Measurements from ENCODE around the gene SLX9.

SLX9 gene

GRCh38 chr21:44940116-44940631, 345 bp downstream of the SLX9 start:
- H3K4me1 ChIP-seq (ENCODE audit: control insufficient read depth in 1 of 2, insufficient read depth in 2 of 2, low read length in 2 of 2): peaks cover 23 to 30% of the 10 kb centered on the region in 2 donors
- H3K36me3 ChIP-seq (ENCODE audit: control insufficient read depth in 1 of 2, insufficient read depth in 2 of 2, low read length in 2 of 2): peaks cover 5 to 18% of the 10 kb centered on the region in 2 donors
- H3K9me3 ChIP-seq (ENCODE audit: control insufficient read depth in 1 of 2, low read length in 2 of 2): no peaks in the 10 kb centered on the region
- H3K4me3 ChIP-seq (ENCODE audit: low read depth in 1 of 2, low read length in 2 of 2): peak overlapping the region; percentile 93 to 94
- H3K27me3 ChIP-seq (ENCODE audit: control insufficient read depth in 1 of 2, insufficient read depth in 2 of 2, low read length in 2 of 2): no peaks in the 10 kb centered on the region
- H3K27ac ChIP-seq (ENCODE audit: low read depth, low read length): no peak overlapping the region
- peak overlapping the region; percentile 74 to 86 for H3K9ac ChIP-seq (ENCODE audit: low read depth in 1 of 2, low read length in 2 of 2)

GRCh38 chr21:44941567-44941966, 1.7 kb downstream of the SLX9 start:
- Histone ChIP-seq H3K4me3 (ENCODE audit: low read depth in 1 of 2, low read length in 2 of 2) (peak overlapping the region; percentile 35 to 94), H3K9me3 (ENCODE audit: control insufficient read depth in 1 of 2, low read length in 2 of 2) (no peaks in the 10 kb centered on the region), H3K36me3 (ENCODE audit: control insufficient read depth in 1 of 2, insufficient read depth in 2 of 2, low read length in 2 of 2) (peaks cover 5 to 23% of the 10 kb centered on the region in 2 donors), H3K4me1 (ENCODE audit: control insufficient read depth in 1 of 2, insufficient read depth in 2 of 2, low read length in 2 of 2) (peaks cover 23 to 30% of the 10 kb centered on the region in 2 donors), H3K9ac (ENCODE audit: low read depth in 1 of 2, low read length in 2 of 2) (no peak overlapping the region), H3K27me3 (ENCODE audit: control insufficient read depth in 1 of 2, insufficient read depth in 2 of 2, low read length in 2 of 2) (no peaks in the 10 kb centered on the region), H3K27ac (ENCODE audit: low read depth, low read length) (no peak overlapping the region)

GRCh38 chr21:44942566-44942965, 2.7 kb downstream of the SLX9 start:
- no peak overlapping the region for H3K4me3 ChIP-seq (ENCODE audit: low read depth in 1 of 2, low read length in 2 of 2)
- H3K27ac ChIP-seq (ENCODE audit: low read depth, low read length): no peak overlapping the region
- no peaks in the 10 kb centered on the region for H3K9me3 ChIP-seq (ENCODE audit: control insufficient read depth in 1 of 2, low read length in 2 of 2)
- peaks cover 23 to 30% of the 10 kb centered on the region in 2 donors for H3K4me1 ChIP-seq (ENCODE audit: control insufficient read depth in 1 of 2, insufficient read depth in 2 of 2, low read length in 2 of 2)
- H3K36me3 ChIP-seq (ENCODE audit: control insufficient read depth in 1 of 2, insufficient read depth in 2 of 2, low read length in 2 of 2): peaks cover 5 to 27% of the 10 kb centered on the region in 2 donors
- no peak overlapping the region for H3K9ac ChIP-seq (ENCODE audit: low read depth in 1 of 2, low read length in 2 of 2)
- no peaks in the 10 kb centered on the region for H3K27me3 ChIP-seq (ENCODE audit: control insufficient read depth in 1 of 2, insufficient read depth in 2 of 2, low read length in 2 of 2)

- no peak overlapping the region for H3K9ac ChIP-seq (ENCODE audit: low read depth in 1 of 2, low read length in 2 of 2)
- peaks cover 5 to 29% of the 10 kb centered on the region in 2 donors for H3K36me3 ChIP-seq (ENCODE audit: control insufficient read depth in 1 of 2, insufficient read depth in 2 of 2, low read length in 2 of 2)
- no peak overlapping the region for H3K27ac ChIP-seq (ENCODE audit: low read depth, low read length)
- peaks cover 23 to 30% of the 10 kb centered on the region in 2 donors for H3K4me1 ChIP-seq (ENCODE audit: control insufficient read depth in 1 of 2, insufficient read depth in 2 of 2, low read length in 2 of 2)
- no peaks in the 10 kb centered on the region for H3K27me3 ChIP-seq (ENCODE audit: control insufficient read depth in 1 of 2, insufficient read depth in 2 of 2, low read length in 2 of 2)
- no peak overlapping the region for H3K4me3 ChIP-seq (ENCODE audit: low read depth in 1 of 2, low read length in 2 of 2)
- H3K9me3 ChIP-seq (ENCODE audit: control insufficient read depth in 1 of 2, low read length in 2 of 2): no peaks in the 10 kb centered on the region
Measured at GRCh38 chr21:44943005-44943685, 3.3 kb downstream of the SLX9 start.

- Histone ChIP-seq H3K4me1 (ENCODE audit: control insufficient read depth in 1 of 2, insufficient read depth in 2 of 2, low read length in 2 of 2) (peaks cover 22 to 29% of the 10 kb centered on the region in 2 donors), H3K36me3 (ENCODE audit: control insufficient read depth in 1 of 2, insufficient read depth in 2 of 2, low read length in 2 of 2) (peaks cover 5 to 29% of the 10 kb centered on the region in 2 donors), H3K4me3 (ENCODE audit: low read depth in 1 of 2, low read length in 2 of 2) (no peak overlapping the region)
Measured at GRCh38 chr21:44943686-44944550, 4.1 kb downstream of the SLX9 start.

GRCh38 chr21:44944596-44944995, 4.8 kb downstream of the SLX9 start:
- H3K4me3 ChIP-seq (ENCODE audit: low read depth in 1 of 2, low read length in 2 of 2): no peak overlapping the region
- H3K4me1 ChIP-seq (ENCODE audit: control insufficient read depth in 1 of 2, insufficient read depth in 2 of 2, low read length in 2 of 2): peaks cover 19 to 25% of the 10 kb centered on the region in 2 donors
- peaks cover 5 to 29% of the 10 kb centered on the region in 2 donors for H3K36me3 ChIP-seq (ENCODE audit: control insufficient read depth in 1 of 2, insufficient read depth in 2 of 2, low read length in 2 of 2)
- H3K9me3 ChIP-seq (ENCODE audit: control insufficient read depth in 1 of 2, low read length in 2 of 2): no peaks in the 10 kb centered on the region
- no peaks in the 10 kb centered on the region for H3K27me3 ChIP-seq (ENCODE audit: control insufficient read depth in 1 of 2, insufficient read depth in 2 of 2, low read length in 2 of 2)
- no peak overlapping the region for H3K9ac ChIP-seq (ENCODE audit: low read depth in 1 of 2, low read length in 2 of 2)
- H3K27ac ChIP-seq (ENCODE audit: low read depth, low read length): no peak overlapping the region

More at GRCh38 chr21:44943686-44944550, 4.1 kb downstream of the SLX9 start:
- Histone ChIP-seq H3K27ac (ENCODE audit: low read depth, low read length) (no peak overlapping the region), H3K9me3 (ENCODE audit: control insufficient read depth in 1 of 2, low read length in 2 of 2) (no peaks in the 10 kb centered on the region), H3K27me3 (ENCODE audit: control insufficient read depth in 1 of 2, insufficient read depth in 2 of 2, low read length in 2 of 2) (no peaks in the 10 kb centered on the region), H3K9ac (ENCODE audit: low read depth in 1 of 2, low read length in 2 of 2) (no peak overlapping the region)

GRCh38 chr21:44946254-44947041, 6.6 kb downstream of the SLX9 start:
- Histone ChIP-seq H3K36me3 (ENCODE audit: control insufficient read depth in 1 of 2, insufficient read depth in 2 of 2, low read length in 2 of 2) (peaks cover 5 to 38% of the 10 kb centered on the region in 2 donors), H3K4me1 (ENCODE audit: control insufficient read depth in 1 of 2, insufficient read depth in 2 of 2, low read length in 2 of 2) (peaks cover 10 to 16% of the 10 kb centered on the region in 2 donors), H3K9me3 (ENCODE audit: control insufficient read depth in 1 of 2, low read length in 2 of 2) (no peaks in the 10 kb centered on the region), H3K9ac (ENCODE audit: low read depth in 1 of 2, low read length in 2 of 2) (no peak overlapping the region), H3K27ac (ENCODE audit: low read depth, low read length) (no peak overlapping the region), H3K4me3 (ENCODE audit: low read depth in 1 of 2, low read length in 2 of 2) (no peak overlapping the region), H3K27me3 (ENCODE audit: control insufficient read depth in 1 of 2, insufficient read depth in 2 of 2, low read length in 2 of 2) (no peaks in the 10 kb centered on the region)

GRCh38 chr21:44947111-44947929, 7.5 kb downstream of the SLX9 start:
- peaks cover 7 to 8% of the 10 kb centered on the region in 2 donors for H3K4me1 ChIP-seq (ENCODE audit: control insufficient read depth in 1 of 2, insufficient read depth in 2 of 2, low read length in 2 of 2)
- H3K4me3 ChIP-seq (ENCODE audit: low read depth in 1 of 2, low read length in 2 of 2): no peak overlapping the region
- peaks cover 5 to 41% of the 10 kb centered on the region in 2 donors for H3K36me3 ChIP-seq (ENCODE audit: control insufficient read depth in 1 of 2, insufficient read depth in 2 of 2, low read length in 2 of 2)
- H3K9me3 ChIP-seq (ENCODE audit: control insufficient read depth in 1 of 2, low read length in 2 of 2): no peaks in the 10 kb centered on the region
- H3K27me3 ChIP-seq (ENCODE audit: control insufficient read depth in 1 of 2, insufficient read depth in 2 of 2, low read length in 2 of 2): no peaks in the 10 kb centered on the region
- no peak overlapping the region for H3K9ac ChIP-seq (ENCODE audit: low read depth in 1 of 2, low read length in 2 of 2)
- no peak overlapping the region for H3K27ac ChIP-seq (ENCODE audit: low read depth, low read length)

- Histone ChIP-seq H3K27ac (ENCODE audit: low read depth, low read length) (no peak overlapping the region), H3K9me3 (ENCODE audit: control insufficient read depth in 1 of 2, low read length in 2 of 2) (no peaks in the 10 kb centered on the region), H3K27me3 (ENCODE audit: control insufficient read depth in 1 of 2, insufficient read depth in 2 of 2, low read length in 2 of 2) (no peaks in the 10 kb centered on the region), H3K36me3 (ENCODE audit: control insufficient read depth in 1 of 2, insufficient read depth in 2 of 2, low read length in 2 of 2) (peaks cover 5 to 41% of the 10 kb centered on the region in 2 donors), H3K4me3 (ENCODE audit: low read depth in 1 of 2, low read length in 2 of 2) (no peak overlapping the region), H3K4me1 (ENCODE audit: control insufficient read depth in 1 of 2, insufficient read depth in 2 of 2, low read length in 2 of 2) (peaks cover 4 to 7% of the 10 kb centered on the region in 2 donors), H3K9ac (ENCODE audit: low read depth in 1 of 2, low read length in 2 of 2) (no peak overlapping the region)
Measured at GRCh38 chr21:44947930-44948331, 8.1 kb downstream of the SLX9 start.

Data from duodenal mucosa (tissue), 2 donors.